ENCODE measurements around the gene RNPEP. TPM values are rescaled to one million over a fixed set of nuclear protein-coding genes. Genes with fewer than 3 reads are reported as not detected.

Gene RNPEP
- total RNA-seq, 2 experiments from 2014 or later = 19.9 to 20.8 TPM

- peaks cover 26% of the 10 kb centered on the region for H3K27me3 Mint-ChIP-seq
Measured at GRCh38 chr1:202016811-202017748, 34.6 kb downstream of the RNPEP start.

GRCh38 chr1:202017749-202018467 lies 35.5 kb downstream of the RNPEP start:
- CTCF ChIA-PET = no interaction called here
- Mint-ChIP-seq H3K4me3 (no peak overlapping the region), H3K9me3 (no peaks in the 10 kb centered on the region)

More at GRCh38 chr1:202016811-202017748, 34.6 kb downstream of the RNPEP start:
- no peaks in the 10 kb centered on the region for H3K4me1 ChIP-seq (ENCODE audit: insufficient read depth, low read length)
- Mint-ChIP-seq H3K4me1 (ENCODE audit: low read depth) (no peaks in the 10 kb centered on the region), H3K36me3 (ENCODE audit: low read depth) (no peaks in the 10 kb centered on the region), H3K27ac (no peak overlapping the region), H3K9me3 (no peaks in the 10 kb centered on the region), H3K4me3 (no peak overlapping the region)
- ChIA-PET CTCF (no interaction called here), POLR2A (no interaction called here)
- no peak for ATAC-seq (ENCODE audit: poor library complexity)
- H3K27me3 ChIP-seq (ENCODE audit: control insufficient read depth in 1 of 2, insufficient read depth in 2 of 2, low read length in 2 of 2) = peaks cover 0 to 4% of the 10 kb centered on the region in 2 experiments
- no peaks in the 10 kb centered on the region for H3K36me3 ChIP-seq (ENCODE audit: insufficient read depth, low read length)
- intact Hi-C loops (cut with DNase I, micrococcal nuclease) = no loop called here
- TF ChIP-seq CTCF (IDR thresholded peaks at IDR 0.05) = no peak
- H3K4me3 ChIP-seq (ENCODE audit: low read length) = no peak overlapping the region
- H3K27ac ChIP-seq (ENCODE audit: low read depth in 1 of 2, low read length in 2 of 2) = no peak overlapping the region
- no peaks in the 10 kb centered on the region for H3K9me3 ChIP-seq (ENCODE audit: control insufficient read depth in 1 of 2, insufficient read depth in 1 of 2, low read length in 2 of 2)
- DNase-seq = no peak

More at GRCh38 chr1:202017749-202018467, 35.5 kb downstream of the RNPEP start:
- DNase-seq = no peak
- Mint-ChIP-seq H3K27me3 (peaks cover 26% of the 10 kb centered on the region), H3K27ac (no peak overlapping the region), H3K4me1 (ENCODE audit: low read depth) (no peaks in the 10 kb centered on the region), H3K36me3 (ENCODE audit: low read depth) (no peaks in the 10 kb centered on the region)
- Histone ChIP-seq H3K27ac (ENCODE audit: low read depth in 1 of 2, low read length in 2 of 2) (no peak overlapping the region), H3K9me3 (ENCODE audit: control insufficient read depth in 1 of 2, insufficient read depth in 1 of 2, low read length in 2 of 2) (no peaks in the 10 kb centered on the region), H3K36me3 (ENCODE audit: insufficient read depth, low read length) (no peaks in the 10 kb centered on the region), H3K4me1 (ENCODE audit: insufficient read depth, low read length) (no peaks in the 10 kb centered on the region), H3K4me3 (ENCODE audit: low read length) (no peak overlapping the region), H3K27me3 (ENCODE audit: control insufficient read depth in 1 of 2, insufficient read depth in 2 of 2, low read length in 2 of 2) (peaks cover 0 to 4% of the 10 kb centered on the region in 2 experiments)
- POLR2A ChIA-PET = no interaction called here
- intact Hi-C loops (cut with DNase I, micrococcal nuclease) = no loop called here
- no peak for TF ChIP-seq CTCF (IDR thresholded peaks at IDR 0.05)
- no peak for ATAC-seq (ENCODE audit: poor library complexity)
